Stimulated activated CD4-positive, alpha-beta T cell treated with anti-CD3 and anti-CD28 coated beads, Interleukin-4, amount 100 ng/mL, for 24 hours (primary cell): Measurements from ENCODE around the gene CDH18.

ENCODE experiments used
- DNase-seq: peaks from one replicate; pipeline ENCODE4 v3.0.0-alpha.2; 2020

Gene CDH18

GRCh38 chr5:19565466-19565865 lies 422.5 kb downstream of the CDH18 start:
- DNase-seq, result no peak

GRCh38 chr5:19564036-19564435 lies 424.0 kb downstream of the CDH18 start:
- no peak for DNase-seq

GRCh38 chr5:19555876-19556275 lies 432.1 kb downstream of the CDH18 start:
- no peak for DNase-seq

GRCh38 chr5:19555436-19555835 lies 432.6 kb downstream of the CDH18 start:
- DNase-seq, result no peak

GRCh38 chr5:19554524-19554923 lies 433.5 kb downstream of the CDH18 start:
- no peak for DNase-seq

GRCh38 chr5:19547640-19548039 lies 440.4 kb downstream of the CDH18 start:
- DNase-seq, result no peak

- DNase-seq, result no peak
These were observed 441.5 kb downstream of the CDH18 start for GRCh38 chr5:19546521-19546920.

- DNase-seq, result no peak
These were observed 449.4 kb downstream of the CDH18 start for GRCh38 chr5:19538607-19539006.

GRCh38 chr5:19536387-19536786 lies 451.6 kb downstream of the CDH18 start:
- DNase-seq, result no peak

- no peak for DNase-seq
These were observed 453.2 kb downstream of the CDH18 start for GRCh38 chr5:19534751-19535150.

GRCh38 chr5:19532936-19533335 lies 455.1 kb downstream of the CDH18 start:
- DNase-seq, result no peak

GRCh38 chr5:19531374-19531952 lies 456.5 kb downstream of the CDH18 start:
- DNase-seq, result no peak

- no peak for DNase-seq
These were observed 468.6 kb downstream of the CDH18 start for GRCh38 chr5:19519448-19519847.

GRCh38 chr5:19498852-19499251 lies 489.1 kb downstream of the CDH18 start:
- DNase-seq, result no peak

GRCh38 chr5:19497229-19497815 lies 490.7 kb downstream of the CDH18 start:
- no peak for DNase-seq

GRCh38 chr5:19496056-19496455 lies 491.9 kb downstream of the CDH18 start:
- DNase-seq, result no peak

- no peak for DNase-seq
These were observed 495.1 kb downstream of the CDH18 start for GRCh38 chr5:19492861-19493260.

- DNase-seq, result no peak
These were observed 499.2 kb downstream of the CDH18 start for GRCh38 chr5:19488786-19489185.

GRCh38 chr5:19487480-19487879 lies 500.5 kb downstream of the CDH18 start:
- no peak for DNase-seq

- DNase-seq, result no peak
These were observed 508.4 kb downstream of the CDH18 start for GRCh38 chr5:19479562-19479961.

GRCh38 chr5:19462019-19462418 lies 526.0 kb downstream of the CDH18 start:
- DNase-seq, result no peak

GRCh38 chr5:19424506-19424905 lies 563.5 kb downstream of the CDH18 start:
- no peak for DNase-seq
